Urinary bladder (tissue), 4 donors: Measurements from ENCODE around the gene STK24. TPM values are rescaled to one million over a fixed set of nuclear protein-coding genes. Genes with fewer than 3 reads are reported as not detected.

Experiments
- DNase-seq: peaks from one replicate; pipeline ENCODE4 v3.0.0-alpha.2; 2015; ENCODE audit errors: extremely low spot score
- H3K27ac ChIP-seq: one replicate; pipeline ENCODE4 v1.5.1; 2013; ENCODE audit warnings: low read depth, mild to moderate bottlenecking, moderate library complexity
- H3K36me3 ChIP-seq: one replicate; pipeline ENCODE4 v1.6.1; 2013; ENCODE audit warnings: mild to moderate bottlenecking, moderate library complexity; ENCODE audit not compliant: insufficient read depth
- H3K4me1 ChIP-seq: one replicate; pipeline ENCODE4 v1.6.1; 2013; ENCODE audit warnings: mild to moderate bottlenecking, moderate library complexity; ENCODE audit not compliant: insufficient read depth
- H3K4me3 ChIP-seq: one replicate; pipeline ENCODE4 v1.5.1; 2013; ENCODE audit warnings: low read depth, low read length
- WGBS: extraction: QIAGEN DNeasy Blood & Tissue Kit; methylation state at CpG from one replicate; pipeline ENCODE4 v1.1.7; 2013; 5-methylcytosine and 5-hydroxymethylcytosine counted together
- polyA plus RNA-seq: library from polyadenylated mRNA; stranded (reverse); fragments of 200-250 nt; gene quantifications from one replicate; pipeline ENCODE4 v1.2.3, GENCODE V29; 2013
- total RNA-seq: library from RNA; depleted of rRNA; stranded (reverse); fragments of >200 nt; gene quantifications from one replicate; pipeline ENCODE4 v1.2.3, GENCODE V29; 2014
- donor health status: healthy with polysubstance abuse.
- donor health status: healthy.

Gene STK24
- total and polyA plus RNA-seq, 2 donors, result 73.4 to 110 TPM

GRCh38 chr13:98447881-98448641, 128.8 kb downstream of the STK24 start:
- Histone ChIP-seq H3K36me3 (no peaks in the 10 kb centered on the region), H3K4me1 (no peaks in the 10 kb centered on the region), H3K27ac (no peak overlapping the region), H3K4me3 (no peak overlapping the region)
- 69% methylated on average over 28 of the region's 28 CpGs for WGBS
- no peak for DNase-seq

- no peak overlapping the region for H3K4me3 ChIP-seq
- H3K4me1 ChIP-seq, result no peaks in the 10 kb centered on the region
- WGBS, result 88% methylated on average over 5 of the region's 5 CpGs
- no peak for DNase-seq
- H3K27ac ChIP-seq, result no peak overlapping the region
- H3K36me3 ChIP-seq, result no peaks in the 10 kb centered on the region
These were observed 129.8 kb downstream of the STK24 start for GRCh38 chr13:98447130-98447529.

GRCh38 chr13:98446234-98446621, 130.7 kb downstream of the STK24 start:
- 89% methylated on average over 11 of the region's 11 CpGs for WGBS
- Histone ChIP-seq H3K4me3 (no peak overlapping the region), H3K36me3 (no peaks in the 10 kb centered on the region), H3K27ac (no peak overlapping the region), H3K4me1 (no peaks in the 10 kb centered on the region)
- no peak for DNase-seq

GRCh38 chr13:98445340-98446233, 131.3 kb downstream of the STK24 start:
- Histone ChIP-seq H3K36me3 (no peaks in the 10 kb centered on the region), H3K4me1 (no peaks in the 10 kb centered on the region), H3K4me3 (no peak overlapping the region), H3K27ac (peak overlapping the region; percentile 31)
- DNase-seq, result no peak
- 26% methylated on average over 18 of the region's 18 CpGs for WGBS

GRCh38 chr13:98444381-98444780, 132.5 kb downstream of the STK24 start:
- 94% methylated on average over 16 of the region's 16 CpGs for WGBS
- DNase-seq, result no peak
- Histone ChIP-seq H3K27ac (no peak overlapping the region), H3K4me3 (no peak overlapping the region), H3K36me3 (no peaks in the 10 kb centered on the region), H3K4me1 (no peaks in the 10 kb centered on the region)

GRCh38 chr13:98443800-98444325, 133.0 kb downstream of the STK24 start:
- Histone ChIP-seq H3K4me1 (no peaks in the 10 kb centered on the region), H3K36me3 (no peaks in the 10 kb centered on the region), H3K4me3 (no peak overlapping the region), H3K27ac (no peak overlapping the region)
- 83% methylated on average over 21 of the region's 21 CpGs for WGBS
- no peak for DNase-seq

GRCh38 chr13:98443329-98443728, 133.6 kb downstream of the STK24 start:
- DNase-seq, result no peak
- WGBS, result 68% methylated on average over 11 of the region's 11 CpGs
- H3K27ac ChIP-seq, result no peak overlapping the region
- no peaks in the 10 kb centered on the region for H3K4me1 ChIP-seq
- no peak overlapping the region for H3K4me3 ChIP-seq
- no peaks in the 10 kb centered on the region for H3K36me3 ChIP-seq

- H3K4me3 ChIP-seq, result no peak overlapping the region
- no peaks in the 10 kb centered on the region for H3K36me3 ChIP-seq
- no peak for DNase-seq
- H3K27ac ChIP-seq, result no peak overlapping the region
- 79% methylated on average over 27 of the region's 27 CpGs for WGBS
- H3K4me1 ChIP-seq, result no peaks in the 10 kb centered on the region
These were observed 134.3 kb downstream of the STK24 start for GRCh38 chr13:98442391-98443230.

- Histone ChIP-seq H3K4me3 (no peak overlapping the region), H3K4me1 (no peaks in the 10 kb centered on the region), H3K27ac (no peak overlapping the region), H3K36me3 (no peaks in the 10 kb centered on the region)
- WGBS, result 88% methylated on average over 21 of the region's 21 CpGs
- DNase-seq, result no peak
These were observed 135.7 kb downstream of the STK24 start for GRCh38 chr13:98441056-98441676.

GRCh38 chr13:98440390-98441055, 136.4 kb downstream of the STK24 start:
- Histone ChIP-seq H3K27ac (no peak overlapping the region), H3K4me3 (no peak overlapping the region), H3K36me3 (no peaks in the 10 kb centered on the region), H3K4me1 (no peaks in the 10 kb centered on the region)
- WGBS, result 95% methylated on average over 25 of the region's 25 CpGs
- no peak for DNase-seq

GRCh38 chr13:98439896-98440295, 137.0 kb downstream of the STK24 start:
- H3K27ac ChIP-seq, result no peak overlapping the region
- H3K4me3 ChIP-seq, result no peak overlapping the region
- no peak for DNase-seq
- 86% methylated on average over 16 of the region's 16 CpGs for WGBS
- no peaks in the 10 kb centered on the region for H3K4me1 ChIP-seq
- H3K36me3 ChIP-seq, result no peaks in the 10 kb centered on the region

GRCh38 chr13:98439126-98439828, 137.6 kb downstream of the STK24 start:
- H3K4me1 ChIP-seq, result no peaks in the 10 kb centered on the region
- no peak overlapping the region for H3K27ac ChIP-seq
- no peak for DNase-seq
- WGBS, result 93% methylated on average over 32 of the region's 32 CpGs
- no peak overlapping the region for H3K4me3 ChIP-seq
- H3K36me3 ChIP-seq, result no peaks in the 10 kb centered on the region
